KOPT-K1 (cell line): ENCODE measurements around the gene APOL4.

Experiments used
- H3K27ac ChIP-seq: fragments of 200-600 bp; sonication (generic); 2 replicates; pipeline ENCODE4 v1.5.1; 2016; ENCODE audit warnings: antibody characterized with exemption, mild to moderate bottlenecking, low read depth, low read length; ENCODE audit not compliant: poor library complexity, severe bottlenecking
- H3K36me3 ChIP-seq: fragments of 200-600 bp; sonication (generic); 2 replicates; pipeline ENCODE4 v1.5.1; 2017; ENCODE audit warnings: antibody characterized with exemption, mild to moderate bottlenecking, low read length, moderate library complexity; ENCODE audit not compliant: insufficient read depth
- H3K9me3 ChIP-seq: fragments of 200-600 bp; sonication (generic); 2 replicates; pipeline ENCODE4 v1.5.1; 2017; ENCODE audit warnings: antibody characterized with exemption, low read length, mild to moderate bottlenecking; ENCODE audit not compliant: insufficient read depth, poor library complexity, severe bottlenecking

Gene APOL4

GRCh38 chr22:36149441-36149840, 52.2 kb downstream of the APOL4 start:
- peaks cover 35% of the 10 kb centered on the region for H3K36me3 ChIP-seq
- no peak overlapping the region for H3K27ac ChIP-seq
- H3K9me3 ChIP-seq, result no peaks in the 10 kb centered on the region

GRCh38 chr22:36148411-36148810, 53.2 kb downstream of the APOL4 start:
- H3K36me3 ChIP-seq, result peaks cover 45% of the 10 kb centered on the region
- no peak overlapping the region for H3K27ac ChIP-seq
- H3K9me3 ChIP-seq, result no peaks in the 10 kb centered on the region

- H3K27ac ChIP-seq, result no peak overlapping the region
- H3K9me3 ChIP-seq, result no peaks in the 10 kb centered on the region
- H3K36me3 ChIP-seq, result peaks cover 56% of the 10 kb centered on the region
Observed at GRCh38 chr22:36147196-36147791, 54.3 kb downstream of the APOL4 start.

- Histone ChIP-seq H3K9me3 (no peaks in the 10 kb centered on the region), H3K36me3 (peaks cover 70% of the 10 kb centered on the region), H3K27ac (no peak overlapping the region)
Observed at GRCh38 chr22:36145881-36146280, 55.7 kb downstream of the APOL4 start.

GRCh38 chr22:36144886-36145541, 56.6 kb downstream of the APOL4 start:
- no peaks in the 10 kb centered on the region for H3K9me3 ChIP-seq
- peaks cover 77% of the 10 kb centered on the region for H3K36me3 ChIP-seq
- H3K27ac ChIP-seq, result no peak overlapping the region

GRCh38 chr22:36143956-36144355, 57.7 kb downstream of the APOL4 start:
- no peak overlapping the region for H3K27ac ChIP-seq
- no peaks in the 10 kb centered on the region for H3K9me3 ChIP-seq
- H3K36me3 ChIP-seq, result peaks cover 77% of the 10 kb centered on the region

GRCh38 chr22:36143066-36143815, 58.4 kb downstream of the APOL4 start:
- no peaks in the 10 kb centered on the region for H3K9me3 ChIP-seq
- H3K36me3 ChIP-seq, result peaks cover 70% of the 10 kb centered on the region
- no peak overlapping the region for H3K27ac ChIP-seq

- H3K9me3 ChIP-seq, result no peaks in the 10 kb centered on the region
- H3K36me3 ChIP-seq, result peaks cover 54% of the 10 kb centered on the region
- no peak overlapping the region for H3K27ac ChIP-seq
Observed at GRCh38 chr22:36141481-36141880, 60.1 kb downstream of the APOL4 start.
